Retinal pigment epithelial cell (primary cell): Measurements from ENCODE around the gene TOMM70.

Source experiments
- DNase-seq: peaks from one replicate; pipeline ENCODE4 v3.0.0-alpha.2; 2010; ENCODE audit warnings: low read depth
- H3K4me3 ChIP-seq: 2 replicates; pipeline ENCODE4 v1.5.1; 2011; ENCODE audit warnings: mild to moderate bottlenecking, low read length, control low read depth, moderate library complexity
- TF ChIP-seq, protein P1 (sequence below): conservative IDR thresholded peaks from 2 replicates; pipeline ENCODE4 v1.5.1; 2011; ENCODE audit warnings: low read depth, low read length, control low read depth, inconsistent platforms

Gene TOMM70

DNA sequence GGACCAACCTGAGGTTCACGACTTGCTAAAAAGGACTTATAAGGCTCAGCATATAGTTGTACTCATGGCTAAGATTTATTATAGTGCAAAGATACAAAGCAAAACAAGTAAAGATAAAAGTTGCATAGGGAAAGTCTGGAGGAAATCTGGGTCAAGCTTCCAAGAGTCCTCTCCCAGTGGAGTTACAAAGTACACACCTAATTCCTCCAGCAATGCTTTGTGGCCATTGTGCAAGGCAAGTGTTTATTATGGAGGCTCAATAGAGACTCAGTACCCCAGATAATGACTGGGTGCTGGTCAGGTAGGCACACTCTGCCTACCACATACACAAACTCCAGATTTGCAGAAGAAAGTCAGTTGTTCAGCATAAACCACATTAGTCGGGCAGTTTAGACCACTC is 23.4 kb upstream of the TOMM70 start:
- no peak overlapping the region for H3K4me3 ChIP-seq
- TF ChIP-seq, protein P1, sequence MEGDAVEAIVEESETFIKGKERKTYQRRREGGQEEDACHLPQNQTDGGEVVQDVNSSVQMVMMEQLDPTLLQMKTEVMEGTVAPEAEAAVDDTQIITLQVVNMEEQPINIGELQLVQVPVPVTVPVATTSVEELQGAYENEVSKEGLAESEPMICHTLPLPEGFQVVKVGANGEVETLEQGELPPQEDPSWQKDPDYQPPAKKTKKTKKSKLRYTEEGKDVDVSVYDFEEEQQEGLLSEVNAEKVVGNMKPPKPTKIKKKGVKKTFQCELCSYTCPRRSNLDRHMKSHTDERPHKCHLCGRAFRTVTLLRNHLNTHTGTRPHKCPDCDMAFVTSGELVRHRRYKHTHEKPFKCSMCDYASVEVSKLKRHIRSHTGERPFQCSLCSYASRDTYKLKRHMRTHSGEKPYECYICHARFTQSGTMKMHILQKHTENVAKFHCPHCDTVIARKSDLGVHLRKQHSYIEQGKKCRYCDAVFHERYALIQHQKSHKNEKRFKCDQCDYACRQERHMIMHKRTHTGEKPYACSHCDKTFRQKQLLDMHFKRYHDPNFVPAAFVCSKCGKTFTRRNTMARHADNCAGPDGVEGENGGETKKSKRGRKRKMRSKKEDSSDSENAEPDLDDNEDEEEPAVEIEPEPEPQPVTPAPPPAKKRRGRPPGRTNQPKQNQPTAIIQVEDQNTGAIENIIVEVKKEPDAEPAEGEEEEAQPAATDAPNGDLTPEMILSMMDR: no peak
- DNase-seq: no peak

DNA sequence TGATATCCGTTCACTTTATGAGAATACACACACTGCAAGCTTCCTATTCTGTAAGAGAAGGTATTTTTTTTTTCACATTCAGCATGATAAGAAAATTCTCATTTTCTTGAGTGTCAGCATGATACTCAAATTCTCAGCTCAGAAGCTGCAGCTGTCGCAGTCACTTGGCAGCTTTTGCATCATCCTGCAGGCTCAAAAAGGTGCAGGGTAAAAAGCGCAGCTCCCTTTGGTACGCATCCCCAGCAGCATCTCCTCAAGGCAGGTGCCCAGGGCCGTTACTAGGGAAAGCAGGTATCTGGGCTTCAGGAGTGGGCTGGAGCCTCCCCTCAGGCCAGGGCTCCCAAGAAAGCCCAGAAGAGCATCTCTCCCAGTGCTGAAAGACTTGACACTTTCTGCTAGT is 22.7 kb upstream of the TOMM70 start:
- H3K4me3 ChIP-seq: no peak overlapping the region
- no peak for DNase-seq
- TF ChIP-seq, protein P1: no peak

DNA sequence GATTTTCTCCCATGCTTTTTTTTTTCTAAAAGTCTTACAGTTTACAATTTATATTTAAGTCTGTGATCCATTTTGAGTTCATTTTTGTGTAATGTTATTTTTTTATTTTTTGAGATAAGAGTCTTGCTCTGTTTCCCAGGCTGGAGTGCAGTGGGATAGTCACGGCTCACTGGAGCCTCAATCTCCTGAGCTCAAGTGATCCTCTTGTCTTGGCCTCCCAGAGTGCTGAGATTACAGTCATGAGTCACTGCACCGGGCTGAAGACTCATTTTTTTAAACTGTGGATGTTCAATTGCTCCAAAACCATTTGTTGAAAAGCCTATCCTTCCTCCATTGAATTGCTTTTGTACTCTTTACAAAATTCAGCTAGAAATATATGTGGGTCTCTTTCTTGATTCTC is 20.0 kb upstream of the TOMM70 start:
- no peak overlapping the region for H3K4me3 ChIP-seq
- no peak for DNase-seq
- TF ChIP-seq, protein P1: no peak

DNA sequence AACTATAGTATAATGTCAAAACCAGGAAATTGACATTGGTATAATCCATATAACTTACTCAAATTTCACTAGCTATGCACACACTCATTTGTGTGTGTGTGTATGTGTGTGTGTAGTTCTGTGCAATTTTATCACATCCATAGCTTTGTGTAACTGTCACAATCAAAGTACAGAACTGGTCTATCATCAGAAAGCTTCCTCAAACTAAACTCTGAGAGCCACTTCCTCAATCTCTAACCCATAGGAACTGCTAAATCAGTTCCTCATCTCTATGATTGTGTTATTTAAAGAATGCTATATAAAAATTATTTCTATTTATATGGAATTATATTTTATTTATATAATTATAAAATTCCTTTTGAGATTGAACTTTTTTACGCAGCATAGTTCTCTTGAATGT is 18.5 kb upstream of the TOMM70 start:
- TF ChIP-seq, protein P1: no peak
- DNase-seq: no peak
- no peak overlapping the region for H3K4me3 ChIP-seq

DNA sequence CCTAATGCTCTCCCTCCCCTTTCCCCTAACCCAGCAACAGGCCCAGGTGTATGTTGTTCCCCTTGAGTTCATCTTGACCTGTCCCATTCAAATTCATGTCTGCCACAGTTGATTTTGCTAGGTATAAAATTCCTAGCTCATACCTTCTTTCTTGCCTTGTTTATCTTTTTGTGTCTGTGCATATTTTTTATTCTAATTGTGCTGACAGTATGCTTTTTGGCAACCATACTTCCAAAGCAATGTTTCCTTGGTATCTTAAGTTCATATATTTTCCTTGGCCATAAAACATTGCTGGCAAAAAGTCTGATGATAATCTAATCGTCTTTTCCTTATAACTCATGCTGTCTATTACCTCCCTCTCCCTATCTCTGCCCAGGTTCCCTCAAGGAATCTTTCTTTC is 16.0 kb upstream of the TOMM70 start:
- DNase-seq: no peak
- no peak overlapping the region for H3K4me3 ChIP-seq
- TF ChIP-seq, protein P1: no peak

DNA sequence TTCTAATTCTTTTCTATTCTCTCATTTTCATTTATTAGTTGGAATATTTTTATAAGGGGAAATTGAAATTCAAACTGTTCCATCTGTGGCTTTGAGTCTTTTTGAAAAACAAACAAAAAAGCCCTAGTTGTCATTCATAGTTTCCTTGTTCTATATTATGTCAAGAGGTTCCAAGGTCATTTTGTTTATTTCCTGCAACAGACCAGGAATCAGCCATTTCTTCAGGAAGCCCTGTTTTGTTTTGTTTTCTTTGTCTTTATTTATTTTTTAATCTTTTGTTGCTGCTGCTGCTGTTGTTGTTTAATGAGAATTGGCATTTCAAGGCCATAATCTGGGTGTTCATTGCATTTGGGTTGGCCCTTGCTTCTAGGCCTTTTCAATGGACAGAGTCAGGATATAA is 15.3 kb upstream of the TOMM70 start:
- no peak overlapping the region for H3K4me3 ChIP-seq
- DNase-seq: no peak
- TF ChIP-seq, protein P1: no peak

DNA sequence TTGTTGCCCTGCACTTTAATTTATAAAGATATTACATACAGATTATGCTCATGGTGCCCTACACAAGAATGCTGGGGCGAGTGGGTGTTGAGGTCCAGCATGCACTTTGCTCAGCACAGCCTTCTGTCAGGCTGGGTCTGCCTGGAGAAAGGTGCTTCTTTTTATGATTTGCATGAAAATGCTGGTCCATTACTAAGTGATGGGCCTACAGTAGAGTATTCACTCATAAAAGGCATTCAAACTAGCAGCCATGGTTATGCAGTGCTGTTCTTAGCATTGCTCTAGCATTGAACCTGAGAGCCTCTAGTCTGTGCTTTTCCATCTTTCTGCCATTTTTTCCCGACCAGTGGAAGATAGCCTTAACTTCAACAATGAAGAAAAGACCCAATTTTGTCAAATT is 12.7 kb upstream of the TOMM70 start:
- no peak for DNase-seq
- H3K4me3 ChIP-seq: no peak overlapping the region
- TF ChIP-seq, protein P1: no peak
